Measurements from ENCODE around the gene SNRNP48. TPM values are rescaled to one million over a fixed set of nuclear protein-coding genes. Genes with fewer than 3 reads are reported as not detected.

Gene SNRNP48
- total RNA-seq (14.6 and 15.3 TPM in 2 replicates), polyA plus RNA-seq (4.0 and 7.6 TPM in 2 replicates)

- peaks cover 10% of the 10 kb centered on the region for H3K4me1 ChIP-seq (ENCODE audit: insufficient read depth)
- DNase-seq (ENCODE audit: low spot score), result peak; percentile 98
- peak within 1 kb of the TSS; percentile 83 for H2AFZ ChIP-seq
- H3K4me2 ChIP-seq, result peak within 1 kb of the TSS; percentile 82
- H3K4me3 ChIP-seq, result peak within 1 kb of the TSS; percentile 58
- no peaks in the 10 kb centered on the region for H3K36me3 ChIP-seq (replicated peaks; ENCODE audit: insufficient read depth, low read depth)
- no peaks in the 10 kb centered on the region for H3K27me3 ChIP-seq
- peaks cover 41% of the 10 kb centered on the region for H3K79me2 ChIP-seq
- no peaks in the 10 kb centered on the region for H3K9me2 ChIP-seq (replicated peaks; ENCODE audit: insufficient read depth)
- H3K27ac ChIP-seq, result peak within 1 kb of the TSS; percentile 70
- no peaks in the 10 kb centered on the region for H3K9me3 ChIP-seq (ENCODE audit: low read depth)
- H4K20me1 ChIP-seq (ENCODE audit: insufficient read depth, poor library complexity, severe bottlenecking), result peaks cover 23% of the 10 kb centered on the region
- TF ChIP-seq EZH2phosphoT487 (IDR thresholded peaks at IDR 0.05; ENCODE audit: low read depth, severe bottlenecking, unreplicated experiment) (no peak), EZH2 (IDR thresholded peaks at IDR 0.05; ENCODE audit: borderline replicate concordance) (no peak), CTCF (IDR thresholded peaks at IDR 0.05; ENCODE audit: poor library complexity) (no peak)
- 1% methylated on average over 71 of the region's 72 CpGs for WGBS (ENCODE audit: low lambda C conversion rate, missing lambda C conversion rate)
Measured at GRCh38 chr6:7589949-7590917, at the start of gene SNRNP48. TSS of gene SNRNP48 (plus strand) at chr6:7590198. CDS start at chr6:7590258, 60 bp downstream.

- no peak for TF ChIP-seq CTCF (IDR thresholded peaks at IDR 0.05; ENCODE audit: poor library complexity)
- peak; percentile 33 for TF ChIP-seq EZH2 (IDR thresholded peaks at IDR 0.05; ENCODE audit: borderline replicate concordance)
- Histone ChIP-seq H3K79me2 (peaks cover 33% of the 10 kb centered on the region), H3K27ac (peak overlapping the region; percentile 98), H3K4me2 (peak overlapping the region; percentile 75), H3K4me3 (peak overlapping the region; percentile 84), H3K4me1 (ENCODE audit: insufficient read depth) (peaks cover 10% of the 10 kb centered on the region), H2AFZ (peak overlapping the region; percentile 51), H3K9me3 (ENCODE audit: low read depth) (no peaks in the 10 kb centered on the region), H4K20me1 (ENCODE audit: insufficient read depth, poor library complexity, severe bottlenecking) (no peaks in the 10 kb centered on the region), H3K36me3 (replicated peaks; ENCODE audit: insufficient read depth, low read depth) (no peaks in the 10 kb centered on the region), H3K27me3 (no peaks in the 10 kb centered on the region), H3K9me2 (replicated peaks; ENCODE audit: insufficient read depth) (no peaks in the 10 kb centered on the region)
- WGBS (ENCODE audit: low lambda C conversion rate, missing lambda C conversion rate), result 17% methylated on average over 17 of the region's 17 CpGs
- DNase-seq (ENCODE audit: low spot score), result peak; percentile 64
Measured at GRCh38 chr6:7540595-7540994, 49.4 kb upstream of the SNRNP48 start.

- DNase-seq (ENCODE audit: low spot score), result peak; percentile 93
Measured at GRCh38 chr6:7541175-7542064, 48.6 kb upstream of the SNRNP48 start, which contains the start of gene DSP. TSS of gene DSP (plus strand) at chr6:7541671. CDS start at chr6:7541916, 245 bp downstream.

More at GRCh38 chr6:7541175-7542064, 48.6 kb upstream of the SNRNP48 start, which contains the start of gene DSP:
- H3K27me3 ChIP-seq, result no peaks in the 10 kb centered on the region
- 2% methylated on average over 67 of the region's 105 CpGs for WGBS (ENCODE audit: low lambda C conversion rate, missing lambda C conversion rate)
- no peaks in the 10 kb centered on the region for H3K9me3 ChIP-seq (ENCODE audit: low read depth)
- no peaks in the 10 kb centered on the region for H4K20me1 ChIP-seq (ENCODE audit: insufficient read depth, poor library complexity, severe bottlenecking)
- peak within 1 kb of the TSS; percentile 51 for H2AFZ ChIP-seq
- peak within 1 kb of the TSS; percentile 98 for H3K27ac ChIP-seq
- no peaks in the 10 kb centered on the region for H3K36me3 ChIP-seq (replicated peaks; ENCODE audit: insufficient read depth, low read depth)
- H3K4me3 ChIP-seq, result peak within 1 kb of the TSS; percentile 84
- peaks cover 41% of the 10 kb centered on the region for H3K79me2 ChIP-seq
- peaks cover 18% of the 10 kb centered on the region for H3K4me1 ChIP-seq (ENCODE audit: insufficient read depth)
- H3K9me2 ChIP-seq (replicated peaks; ENCODE audit: insufficient read depth), result no peaks in the 10 kb centered on the region
- no peak for TF ChIP-seq EZH2phosphoT487 (IDR thresholded peaks at IDR 0.05; ENCODE audit: low read depth, severe bottlenecking, unreplicated experiment)
- no peak for TF ChIP-seq EZH2 (IDR thresholded peaks at IDR 0.05; ENCODE audit: borderline replicate concordance)
- TF ChIP-seq CTCF (IDR thresholded peaks at IDR 0.05; ENCODE audit: poor library complexity), result no peak
- H3K4me2 ChIP-seq, result peak within 1 kb of the TSS; percentile 75
